Measurements from ENCODE around the gene FAM124A. TPM values are rescaled to one million over a fixed set of nuclear protein-coding genes. Genes with fewer than 3 reads are reported as not detected.

The FAM124A gene
- total and polyA plus RNA-seq, 2 of the 8 experiments (the other 6 are each of a cell fraction or from before 2014, with no cell fraction given) = 40.7 to 49.9 TPM

DNA sequence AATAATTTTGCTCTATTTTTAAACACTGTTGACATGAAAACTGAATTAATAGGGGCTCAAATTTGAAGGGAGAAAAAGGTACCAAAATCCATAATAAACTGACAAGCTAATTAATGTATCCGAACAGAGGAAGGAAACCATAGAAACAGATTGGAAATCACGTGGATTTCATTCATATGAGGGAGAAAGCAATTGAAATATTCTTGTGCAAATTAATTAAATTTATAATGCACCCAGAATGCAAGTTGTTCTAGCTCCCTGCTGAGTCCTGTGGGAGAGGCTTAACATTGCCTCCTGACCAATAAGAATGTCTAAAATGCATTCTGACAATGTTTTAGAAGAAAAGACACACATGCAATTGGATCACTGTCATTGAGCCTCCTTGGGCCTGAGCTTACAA is 99.6 kb downstream of the FAM124A start:
- Histone ChIP-seq H3K9ac (replicated peaks in 1 of 4; ENCODE audit: extremely low read depth in 1 of 4, low read depth in 3 of 4, low read length in 3 of 4) (no peak overlapping the region), H2BK20ac (ENCODE audit: low read length) (no peak overlapping the region), H2BK12ac (ENCODE audit: low read depth, low read length) (no peak overlapping the region), H2AFZ (ENCODE audit: low read length) (no peak overlapping the region), H3K4me2 (ENCODE audit: insufficient read depth in 1 of 2, low read depth in 2 of 2, low read length in 2 of 2) (no peak overlapping the region), H2BK5ac (ENCODE audit: low read depth, low read length) (no peak overlapping the region; the same call in 1 of the 2 replicates), H2BK120ac (replicated peaks; ENCODE audit: low read depth, low read length) (no peak overlapping the region), H2BK15ac (ENCODE audit: low read length) (0 out of 2 replicates have a peak overlapping the region, but pooled peaks have one; percentile 54), H4K91ac (replicated peaks; ENCODE audit: insufficient read length, low read length) (no peak overlapping the region), H4K5ac (ENCODE audit: insufficient read length, low read depth, low read length) (no peak overlapping the region), H3K79me1 (ENCODE audit: low read depth, low read length) (no peaks in the 10 kb centered on the region), H4K20me1 (replicated peaks in 1 of 2; ENCODE audit: control insufficient read depth in 1 of 2, insufficient read depth in 2 of 2, low read length in 2 of 2) (no peaks in the 10 kb centered on the region), H3K56ac (replicated peaks; ENCODE audit: insufficient read length, low read depth, low read length) (no peak overlapping the region), H3K27ac (ENCODE audit: low read depth, low read length) (no peak overlapping the region), H3K79me2 (ENCODE audit: control insufficient read depth in 1 of 2, insufficient read depth in 2 of 2, low read length in 2 of 2) (no peaks in the 10 kb centered on the region), H3K4ac (replicated peaks; ENCODE audit: insufficient read length, low read depth, low read length) (no peak overlapping the region), H3K23ac (ENCODE audit: insufficient read length) (no peak overlapping the region), H2AK5ac (ENCODE audit: low read depth, low read length) (no peak overlapping the region), H3K9me3 (ENCODE audit: insufficient read depth in 2 of 2, low read depth in 1 of 2, low read length in 1 of 2) (no peaks in the 10 kb centered on the region), H3K36me3 (ENCODE audit: control insufficient read depth in 2 of 4, insufficient read depth in 4 of 4, low read length in 3 of 4) (no peaks in the 10 kb centered on the region), H4K8ac (ENCODE audit: extremely low read depth, insufficient read depth, low read length) (no peak overlapping the region), H3K23me2 (ENCODE audit: low read depth, low read length) (no peaks in the 10 kb centered on the region; the same call in 1 of the 2 replicates), H3K27me3 (replicated peaks in 1 of 4; ENCODE audit: control insufficient read depth in 3 of 4, extremely low read depth in 1 of 4, insufficient read depth in 3 of 4, low read length in 3 of 4) (no peaks in the 10 kb centered on the region), H3K4me1 (replicated peaks in 1 of 4; ENCODE audit: control insufficient read depth in 3 of 4, insufficient read depth in 4 of 4, low read length in 3 of 4) (peaks cover 4 to 16% (median 12%) of the 10 kb centered on the region in 4 experiments; a peak in 6 of 7 replicates), H3K4me3 (ENCODE audit: extremely low read depth in 1 of 4, insufficient read depth in 2 of 4, low read depth in 3 of 4, low read length in 4 of 4) (no peak overlapping the region), H3K14ac (ENCODE audit: insufficient read length) (no peak overlapping the region), H3K18ac (ENCODE audit: extremely low read depth, low read length) (no peak overlapping the region)
- DNase-seq (ENCODE audit: low read depth in 1 of 2, low spot score in 2 of 2) (no peak), FAIRE-seq (no peak)
- ChIA-PET POLR2A (ENCODE audit: partially characterized antibody) (interaction anchor here (0.7 to 2.7 kb wide), 4 partner anchors 19 to 66 kb away, joined by 3 to 8 read pairs (median 3); no protein-coding TSS in a partner anchor), CTCF (ENCODE audit: partially characterized antibody) (interaction anchor here (0.7 to 3.0 kb wide), 9 partner anchors 9 to 447 kb away, joined by 3 to 18 read pairs (median 3); no protein-coding TSS in a partner anchor)
- WGBS, 2 experiments (ENCODE audit: extremely low coverage in 1 of 2, insufficient coverage in 1 of 2, insufficient read length in 1 of 2, insufficient replicate concordance in 2 of 2, low coverage in 1 of 2, low lambda C conversion rate in 2 of 2, missing lambda C conversion rate in 1 of 2) = 88% methylated on average over 2 of the region's 2 CpGs; no CpG with 5 or more reads in 1 of the 2 experiments
- TF ChIP-seq, protein P1, sequence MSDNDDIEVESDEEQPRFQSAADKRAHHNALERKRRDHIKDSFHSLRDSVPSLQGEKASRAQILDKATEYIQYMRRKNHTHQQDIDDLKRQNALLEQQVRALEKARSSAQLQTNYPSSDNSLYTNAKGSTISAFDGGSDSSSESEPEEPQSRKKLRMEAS (IDR thresholded peaks at IDR 0.05) = no peak
- TF ChIP-seq KDM4A (IDR thresholded peaks at IDR 0.05; ENCODE audit: low read depth, low read length, severe bottlenecking) (no peak), GTF2F1 (IDR thresholded peaks at IDR 0.05; ENCODE audit: borderline replicate concordance, low read depth, low read length) (no peak), BCL11A (IDR thresholded peaks at IDR 0.05; ENCODE audit: low read depth in 2 of 2, low read length in 2 of 2) (no peak), POLR2AphosphoS5 (IDR thresholded peaks at IDR 0.05; ENCODE audit: low read depth, low read length) (no peak), EGR1 (IDR thresholded peaks at IDR 0.05; ENCODE audit: borderline replicate concordance, low read depth, low read length) (no peak), CREB1 (IDR thresholded peaks at IDR 0.05) (no peak)
- TF ChIP-seq, protein P2, sequence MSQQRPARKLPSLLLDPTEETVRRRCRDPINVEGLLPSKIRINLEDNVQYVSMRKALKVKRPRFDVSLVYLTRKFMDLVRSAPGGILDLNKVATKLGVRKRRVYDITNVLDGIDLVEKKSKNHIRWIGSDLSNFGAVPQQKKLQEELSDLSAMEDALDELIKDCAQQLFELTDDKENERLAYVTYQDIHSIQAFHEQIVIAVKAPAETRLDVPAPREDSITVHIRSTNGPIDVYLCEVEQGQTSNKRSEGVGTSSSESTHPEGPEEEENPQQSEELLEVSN (IDR thresholded peaks at IDR 0.05) = no peak

Data from H1 (cell line).